Activated naive CD4-positive, alpha-beta T cell treated with anti-CD3 and anti-CD28 coated beads, Interleukin-2, amount 50 U/mL, for 24 hours (primary cell): ENCODE results near the gene KIF2C.
"Not testable (repeated sequence)": the region's sequence is repeated elsewhere in the genome, so short reads cannot be mapped to it uniquely, and the experiment has no call there.

Experiments
- H3K27ac Mint-ChIP-seq: one replicate; pipeline ENCODE4 v1.8.0; 2021; ENCODE audit warnings: mild to moderate bottlenecking, mixed read lengths
- H3K27me3 Mint-ChIP-seq: one replicate; pipeline ENCODE4 v1.8.0; 2021; ENCODE audit warnings: mixed read lengths
- H3K36me3 Mint-ChIP-seq: one replicate; pipeline ENCODE4 v1.8.0; 2021; ENCODE audit warnings: mixed read lengths
- H3K4me1 Mint-ChIP-seq: one replicate; pipeline ENCODE4 v1.8.0; 2021; ENCODE audit warnings: mixed read lengths
- H3K4me3 Mint-ChIP-seq: one replicate; pipeline ENCODE4 v1.8.0; 2021; ENCODE audit warnings: mild to moderate bottlenecking, mixed read lengths
- H3K9me3 Mint-ChIP-seq: one replicate; pipeline ENCODE4 v1.8.0; 2021; ENCODE audit warnings: mixed read lengths

The KIF2C gene

DNA sequence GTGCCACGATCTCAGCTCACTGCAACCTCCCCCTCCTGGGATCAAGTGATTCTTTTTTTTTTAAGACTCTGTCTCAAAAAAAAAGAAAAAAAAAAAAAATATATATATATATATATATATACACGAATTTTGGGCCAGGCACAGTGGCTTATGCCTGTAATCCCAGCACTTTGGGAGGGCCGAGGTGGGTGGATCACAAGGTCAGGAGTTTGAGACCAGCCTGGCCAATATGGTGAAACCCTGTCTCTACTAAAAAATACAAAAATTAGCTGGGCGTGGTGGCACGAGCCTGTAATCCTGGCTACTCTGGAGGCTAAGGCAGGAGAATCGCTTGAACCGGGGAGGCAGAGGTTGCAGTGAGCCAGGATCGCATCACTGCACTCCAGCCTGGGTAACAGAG, 58.2 kb downstream of the KIF2C start:
- Mint-ChIP-seq H3K4me1 (peaks cover 21% of the 10 kb centered on the region), H3K36me3 (peaks cover 14% of the 10 kb centered on the region)
- not testable (repeated sequence) for H3K4me3 Mint-ChIP-seq, H3K9me3 Mint-ChIP-seq, H3K27me3 Mint-ChIP-seq, H3K27ac Mint-ChIP-seq

DNA sequence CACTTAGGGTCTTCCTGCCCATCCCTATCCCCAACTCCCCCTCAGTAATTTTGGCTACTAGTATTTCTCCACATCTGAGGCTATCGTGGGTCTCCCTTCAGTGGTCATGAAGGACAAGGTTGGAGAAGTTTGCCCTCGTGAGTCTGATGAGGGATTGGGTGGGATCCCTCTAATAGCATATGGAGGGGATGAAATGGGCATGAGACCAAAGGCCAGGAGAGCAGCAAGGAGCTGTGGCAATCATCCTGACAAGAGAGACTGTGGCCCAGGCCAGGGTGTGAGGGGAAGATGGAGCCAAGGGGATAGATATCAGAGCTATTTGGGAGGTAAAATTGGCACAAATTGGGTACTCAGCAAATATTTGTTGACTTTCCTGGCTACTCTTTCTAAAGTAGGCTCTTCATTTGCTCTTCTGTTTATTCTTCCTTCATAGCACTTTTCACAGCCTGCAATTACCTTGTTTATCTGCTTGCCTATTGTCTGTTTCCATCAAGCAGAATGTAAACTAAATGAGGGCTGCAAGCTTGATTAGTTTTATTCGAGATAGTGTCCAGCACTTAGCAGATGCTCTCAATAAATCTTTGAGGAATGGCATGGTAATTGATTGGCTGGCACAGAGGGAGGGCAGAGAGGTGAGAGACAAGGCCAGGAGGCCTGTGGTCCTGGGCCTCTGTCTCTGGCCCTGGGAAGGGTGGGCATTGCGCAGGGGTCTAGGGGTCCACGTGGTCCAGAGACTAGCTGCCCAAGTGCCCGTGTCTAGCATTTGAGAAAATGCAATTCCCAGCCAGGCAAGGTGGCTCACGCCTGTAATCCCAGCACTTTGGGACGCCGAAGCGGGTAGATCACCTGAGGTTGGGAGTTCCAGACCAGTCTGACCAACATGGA, 59.1 kb downstream of the KIF2C start:
- Mint-ChIP-seq H3K9me3 (no peaks in the 10 kb centered on the region), H3K4me3 (peak overlapping the region; percentile 98), H3K27me3 (no peaks in the 10 kb centered on the region), H3K27ac (no peak overlapping the region), H3K36me3 (peaks cover 19% of the 10 kb centered on the region), H3K4me1 (peaks cover 28% of the 10 kb centered on the region)

DNA sequence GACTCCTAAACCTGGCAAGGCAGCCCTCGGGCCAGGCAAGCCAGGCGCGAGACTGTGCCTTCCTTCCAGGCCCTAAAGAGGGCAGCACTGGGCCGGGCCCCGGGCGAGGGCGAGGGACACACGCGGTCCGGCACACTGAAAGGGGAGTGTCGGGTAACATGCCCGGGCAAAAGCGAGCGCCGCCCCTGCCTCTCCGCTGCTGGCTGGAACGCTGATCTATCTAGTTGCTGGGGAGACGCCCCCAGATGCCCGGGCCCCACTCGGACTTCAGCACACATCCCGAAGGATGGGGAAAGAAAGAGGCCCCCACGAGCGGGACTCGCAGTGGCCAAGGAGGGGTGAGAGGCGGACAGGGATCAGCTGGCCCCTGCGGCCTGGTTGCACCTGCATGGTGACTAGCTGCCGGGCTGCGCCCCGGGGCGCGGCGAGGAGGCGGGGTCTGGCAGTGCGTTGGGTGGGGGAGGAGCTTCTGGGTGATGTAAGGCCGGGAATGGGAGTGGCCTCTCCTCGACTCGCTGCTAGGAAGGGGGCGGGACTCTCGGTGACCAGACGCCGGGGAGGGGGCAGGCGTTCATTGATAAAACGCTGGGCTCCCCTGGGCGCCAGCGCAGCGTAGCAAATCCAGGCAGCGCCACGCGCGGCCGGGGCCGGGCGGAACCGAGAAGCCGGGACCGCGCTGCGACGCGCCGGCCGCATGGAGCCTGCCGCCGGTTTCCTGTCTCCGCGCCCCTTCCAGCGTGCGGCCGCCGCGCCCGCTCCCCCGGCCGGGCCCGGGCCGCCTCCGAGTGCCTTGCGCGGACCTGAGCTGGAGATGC, 60.3 kb downstream of the KIF2C start, which contains the start of gene PLK3:
Gene PLK3, plus strand, starts transcription at position 608 of the 815 bp plus-strand sequence. Its CDS starts 87 bp downstream, at position 695.
- no peaks in the 10 kb centered on the region for H3K9me3 Mint-ChIP-seq
- H3K27me3 Mint-ChIP-seq: no peaks in the 10 kb centered on the region
- H3K27ac Mint-ChIP-seq: peak within 1 kb of the TSS; percentile 99
- H3K4me1 Mint-ChIP-seq: peaks cover 34% of the 10 kb centered on the region
- H3K36me3 Mint-ChIP-seq: peaks cover 19% of the 10 kb centered on the region
- peak within 1 kb of the TSS; percentile 98 for H3K4me3 Mint-ChIP-seq

DNA sequence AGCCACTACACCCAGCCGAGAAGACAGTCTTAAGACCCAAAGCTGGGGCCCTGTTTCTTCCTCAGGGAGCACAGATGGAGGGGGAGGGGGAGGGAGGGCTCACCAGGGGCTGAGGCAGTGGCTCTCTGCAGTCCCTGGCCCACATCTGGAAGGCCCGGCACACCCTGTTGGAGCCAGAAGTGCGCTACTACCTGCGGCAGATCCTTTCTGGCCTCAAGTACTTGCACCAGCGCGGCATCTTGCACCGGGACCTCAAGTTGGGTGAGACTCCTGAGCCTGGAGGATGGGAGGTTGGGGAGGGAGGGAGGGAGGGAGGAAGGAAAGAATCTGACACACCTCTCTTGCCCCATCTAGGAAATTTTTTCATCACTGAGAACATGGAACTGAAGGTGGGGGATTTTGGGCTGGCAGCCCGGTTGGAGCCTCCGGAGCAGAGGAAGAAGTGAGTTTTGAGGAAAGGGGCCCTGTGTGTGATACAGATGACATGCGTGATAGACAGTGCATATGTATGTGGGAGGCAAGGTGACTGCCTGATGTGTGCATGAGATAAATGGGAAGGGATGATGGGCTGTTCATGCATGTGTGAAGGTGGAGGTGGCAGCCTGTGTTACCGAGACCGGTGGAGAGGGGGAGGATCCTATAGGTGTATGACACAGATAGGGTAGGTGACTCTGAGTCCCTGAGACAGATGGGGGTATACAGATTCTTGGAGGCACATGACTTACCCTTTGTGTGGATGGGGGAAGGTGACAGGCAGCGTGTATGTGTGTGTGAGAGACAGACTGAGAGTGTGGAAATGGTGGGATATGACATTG, 62.1 kb downstream of the KIF2C start:
- Mint-ChIP-seq H3K4me3 (peak overlapping the region; percentile 98), H3K27me3 (no peaks in the 10 kb centered on the region), H3K9me3 (no peaks in the 10 kb centered on the region), H3K27ac (peak overlapping the region; percentile 94), H3K4me1 (peaks cover 38% of the 10 kb centered on the region), H3K36me3 (peaks cover 21% of the 10 kb centered on the region)

DNA sequence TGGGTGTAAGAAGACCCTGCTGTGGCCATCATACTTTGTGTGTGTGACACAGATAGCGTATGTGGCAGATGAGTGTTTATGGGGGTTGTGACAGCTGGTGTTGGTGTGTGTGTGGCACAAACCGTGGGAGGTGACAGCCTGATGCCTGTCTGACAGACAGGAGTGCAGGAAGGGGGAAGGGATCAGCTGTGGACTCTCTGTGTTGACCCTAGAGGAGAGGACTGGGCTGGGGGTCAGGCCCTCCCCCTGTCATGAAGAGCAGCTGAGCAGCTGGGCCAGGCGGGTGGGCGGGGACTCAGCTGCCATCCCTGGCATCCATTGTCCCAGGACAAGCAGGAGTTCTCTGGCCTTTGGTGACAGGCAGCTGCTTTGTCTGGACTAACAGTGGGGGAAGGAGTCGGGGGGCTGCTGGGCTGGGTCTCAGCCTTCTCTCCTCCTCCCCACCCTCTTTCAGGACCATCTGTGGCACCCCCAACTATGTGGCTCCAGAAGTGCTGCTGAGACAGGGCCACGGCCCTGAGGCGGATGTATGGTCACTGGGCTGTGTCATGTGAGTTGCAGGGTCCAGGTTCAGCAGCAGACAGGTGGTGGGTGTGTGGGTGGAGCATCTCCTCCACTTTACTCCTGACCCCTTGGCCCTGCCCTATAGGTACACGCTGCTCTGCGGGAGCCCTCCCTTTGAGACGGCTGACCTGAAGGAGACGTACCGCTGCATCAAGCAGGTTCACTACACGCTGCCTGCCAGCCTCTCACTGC, 62.8 kb downstream of the KIF2C start:
- Mint-ChIP-seq H3K4me3 (peak overlapping the region; percentile 98), H3K27me3 (no peaks in the 10 kb centered on the region), H3K27ac (peak overlapping the region; percentile 94), H3K4me1 (peaks cover 46% of the 10 kb centered on the region), H3K36me3 (peaks cover 28% of the 10 kb centered on the region), H3K9me3 (no peaks in the 10 kb centered on the region)

DNA sequence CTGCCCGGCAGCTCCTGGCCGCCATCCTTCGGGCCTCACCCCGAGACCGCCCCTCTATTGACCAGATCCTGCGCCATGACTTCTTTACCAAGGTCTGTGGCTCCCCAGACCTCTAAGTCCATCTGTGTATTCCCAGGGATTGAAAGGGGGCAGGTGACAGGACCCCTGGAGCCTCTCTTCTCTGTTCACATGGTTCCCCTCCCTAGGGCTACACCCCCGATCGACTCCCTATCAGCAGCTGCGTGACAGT, 63.4 kb downstream of the KIF2C start:
- Mint-ChIP-seq H3K4me3 (peak overlapping the region; percentile 98), H3K9me3 (no peaks in the 10 kb centered on the region), H3K27ac (peak overlapping the region; percentile 90), H3K27me3 (no peaks in the 10 kb centered on the region), H3K4me1 (peaks cover 51% of the 10 kb centered on the region), H3K36me3 (peaks cover 28% of the 10 kb centered on the region)

DNA sequence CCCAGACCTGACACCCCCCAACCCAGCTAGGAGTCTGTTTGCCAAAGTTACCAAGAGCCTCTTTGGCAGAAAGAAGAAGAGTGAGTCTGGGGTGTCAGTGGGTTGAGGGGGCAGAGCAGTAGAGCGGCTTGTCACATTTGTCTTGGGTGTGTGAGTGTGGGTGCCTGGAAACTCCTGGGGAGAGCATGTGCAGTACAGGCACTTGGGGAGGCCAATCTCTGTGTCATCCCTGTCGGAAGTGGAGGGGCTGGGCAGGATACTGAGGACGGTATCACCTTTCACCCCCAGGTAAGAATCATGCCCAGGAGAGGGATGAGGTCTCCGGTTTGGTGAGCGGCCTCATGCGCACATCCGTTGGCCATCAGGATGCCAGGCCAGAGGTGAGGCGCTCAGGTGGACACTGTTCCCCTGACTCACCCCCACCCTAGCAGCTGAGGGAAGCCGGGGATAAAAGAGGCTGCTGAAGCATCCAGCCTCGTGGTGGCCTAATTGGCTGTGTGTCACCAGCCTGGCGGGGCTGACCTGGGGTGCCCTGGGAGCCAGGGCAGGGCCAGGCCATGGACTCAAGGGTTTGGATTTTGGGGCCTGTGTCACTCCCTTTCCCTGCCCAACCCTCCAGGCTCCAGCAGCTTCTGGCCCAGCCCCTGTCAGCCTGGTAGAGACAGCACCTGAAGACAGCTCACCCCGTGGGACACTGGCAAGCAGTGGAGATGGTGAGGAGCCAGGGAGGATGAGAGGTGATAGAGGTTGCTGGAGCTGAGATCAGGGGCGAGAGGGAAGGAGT, 63.9 kb downstream of the KIF2C start:
- Mint-ChIP-seq H3K27me3 (no peaks in the 10 kb centered on the region), H3K4me3 (peak overlapping the region; percentile 98), H3K4me1 (peaks cover 55% of the 10 kb centered on the region), H3K36me3 (peaks cover 29% of the 10 kb centered on the region), H3K9me3 (no peaks in the 10 kb centered on the region), H3K27ac (peak overlapping the region; percentile 90)

DNA sequence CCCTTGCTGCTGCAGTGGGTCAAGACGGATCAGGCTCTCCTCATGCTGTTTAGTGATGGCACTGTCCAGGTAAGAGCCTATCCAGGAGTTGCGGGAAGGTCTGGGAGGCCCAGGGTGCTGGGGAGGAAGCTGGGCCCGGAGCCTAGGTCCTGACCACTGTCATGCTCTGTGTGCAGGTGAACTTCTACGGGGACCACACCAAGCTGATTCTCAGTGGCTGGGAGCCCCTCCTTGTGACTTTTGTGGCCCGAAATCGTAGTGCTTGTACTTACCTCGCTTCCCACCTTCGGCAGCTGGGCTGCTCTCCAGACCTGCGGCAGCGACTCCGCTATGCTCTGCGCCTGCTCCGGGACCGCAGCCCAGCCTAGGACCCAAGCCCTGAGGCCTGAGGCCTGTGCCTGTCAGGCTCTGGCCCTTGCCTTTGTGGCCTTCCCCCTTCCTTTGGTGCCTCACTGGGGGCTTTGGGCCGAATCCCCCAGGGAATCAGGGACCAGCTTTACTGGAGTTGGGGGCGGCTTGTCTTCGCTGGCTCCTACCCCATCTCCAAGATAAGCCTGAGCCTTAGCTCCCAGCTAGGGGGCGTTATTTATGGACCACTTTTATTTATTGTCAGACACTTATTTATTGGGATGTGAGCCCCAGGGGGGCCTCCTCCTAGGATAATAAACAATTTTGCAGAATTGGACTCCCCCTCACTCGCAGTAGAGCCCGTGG, 65.8 kb downstream of the KIF2C start:
- no peaks in the 10 kb centered on the region for H3K9me3 Mint-ChIP-seq
- H3K36me3 Mint-ChIP-seq: peaks cover 30% of the 10 kb centered on the region
- no peaks in the 10 kb centered on the region for H3K27me3 Mint-ChIP-seq
- H3K4me1 Mint-ChIP-seq: peaks cover 63% of the 10 kb centered on the region
- peak overlapping the region; percentile 98 for H3K4me3 Mint-ChIP-seq
- H3K27ac Mint-ChIP-seq: peak overlapping the region; percentile 77

DNA sequence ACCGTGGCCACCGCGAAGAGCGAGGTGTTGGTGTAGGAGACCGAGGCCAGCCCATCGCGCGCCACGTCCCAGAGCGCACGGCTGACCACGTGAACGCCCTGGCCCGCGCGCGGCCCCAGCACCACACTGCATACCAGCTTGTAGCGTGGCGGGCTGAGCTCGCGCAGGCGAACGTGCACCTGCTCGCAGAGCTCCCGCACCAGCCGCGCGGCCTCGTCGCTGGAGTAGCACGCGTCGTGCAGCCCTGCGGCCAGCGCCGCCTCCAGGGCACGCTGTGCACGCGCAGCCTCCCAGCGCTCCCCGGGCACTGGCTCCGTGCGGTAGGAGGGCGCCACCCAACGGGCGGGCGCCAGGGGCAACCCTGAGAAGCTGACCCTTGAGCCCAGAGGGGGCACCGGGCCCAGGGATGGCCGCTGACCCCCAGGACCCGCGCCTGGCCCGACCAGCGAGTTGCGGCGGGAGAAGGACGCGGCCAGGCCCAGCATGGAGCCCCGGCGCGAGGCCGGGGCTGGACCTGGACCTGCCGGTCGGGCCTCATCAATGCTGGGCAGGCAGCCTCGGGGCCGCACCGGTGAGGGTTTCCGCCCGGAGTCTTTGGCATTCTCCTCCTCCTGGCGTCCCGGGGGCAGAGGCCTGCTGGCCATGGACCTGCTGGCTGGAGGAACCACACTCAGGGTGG, 66.5 kb downstream of the KIF2C start:
- H3K9me3 Mint-ChIP-seq: no peaks in the 10 kb centered on the region
- H3K36me3 Mint-ChIP-seq: peaks cover 28% of the 10 kb centered on the region
- no peak overlapping the region for H3K27ac Mint-ChIP-seq
- H3K27me3 Mint-ChIP-seq: no peaks in the 10 kb centered on the region
- peak overlapping the region; percentile 98 for H3K4me3 Mint-ChIP-seq
- peaks cover 70% of the 10 kb centered on the region for H3K4me1 Mint-ChIP-seq

DNA sequence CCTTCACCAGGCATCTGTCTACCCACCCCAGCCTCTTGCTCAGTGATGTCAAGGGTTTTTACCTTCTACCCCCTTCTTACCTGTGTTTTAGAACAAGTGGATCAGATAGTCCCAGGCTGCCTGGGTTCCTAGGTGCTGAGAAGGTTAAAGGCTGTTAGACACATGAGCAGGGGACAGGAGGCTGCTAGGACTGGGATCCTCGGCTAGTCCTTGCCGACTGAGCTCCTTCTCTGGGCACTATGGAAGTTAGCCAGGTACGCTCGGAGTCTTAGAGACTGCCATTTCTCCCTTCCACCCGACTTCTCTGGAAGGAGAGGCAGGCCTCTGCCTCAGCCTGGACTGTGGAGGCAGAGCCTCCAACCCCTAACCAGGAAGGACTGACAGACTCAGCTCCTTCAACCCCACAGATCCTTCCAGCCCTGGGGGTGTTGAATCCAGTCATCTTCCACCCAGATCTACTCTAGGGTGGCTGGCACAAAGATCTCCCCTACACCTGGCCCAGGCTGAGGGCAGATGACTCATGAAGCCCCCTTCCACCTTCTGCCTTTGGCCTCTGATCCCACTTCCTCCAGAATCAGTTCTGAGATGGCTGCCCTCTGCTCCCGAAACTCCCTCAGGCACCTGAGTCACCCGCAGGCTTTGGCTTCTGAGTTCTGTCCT, 67.2 kb downstream of the KIF2C start, which contains the start of gene DYNLT4:
Gene DYNLT4, minus strand, starts transcription at position 648 of the 660 bp plus-strand sequence. CDS start 683 bp downstream, outside the sequence.
- no peaks in the 10 kb centered on the region for H3K9me3 Mint-ChIP-seq
- H3K4me1 Mint-ChIP-seq: peaks cover 76% of the 10 kb centered on the region
- no peaks in the 10 kb centered on the region for H3K27me3 Mint-ChIP-seq
- H3K36me3 Mint-ChIP-seq: peaks cover 30% of the 10 kb centered on the region
- H3K27ac Mint-ChIP-seq: peak within 1 kb of the TSS; percentile 95
- H3K4me3 Mint-ChIP-seq: peak within 1 kb of the TSS; percentile 81

DNA sequence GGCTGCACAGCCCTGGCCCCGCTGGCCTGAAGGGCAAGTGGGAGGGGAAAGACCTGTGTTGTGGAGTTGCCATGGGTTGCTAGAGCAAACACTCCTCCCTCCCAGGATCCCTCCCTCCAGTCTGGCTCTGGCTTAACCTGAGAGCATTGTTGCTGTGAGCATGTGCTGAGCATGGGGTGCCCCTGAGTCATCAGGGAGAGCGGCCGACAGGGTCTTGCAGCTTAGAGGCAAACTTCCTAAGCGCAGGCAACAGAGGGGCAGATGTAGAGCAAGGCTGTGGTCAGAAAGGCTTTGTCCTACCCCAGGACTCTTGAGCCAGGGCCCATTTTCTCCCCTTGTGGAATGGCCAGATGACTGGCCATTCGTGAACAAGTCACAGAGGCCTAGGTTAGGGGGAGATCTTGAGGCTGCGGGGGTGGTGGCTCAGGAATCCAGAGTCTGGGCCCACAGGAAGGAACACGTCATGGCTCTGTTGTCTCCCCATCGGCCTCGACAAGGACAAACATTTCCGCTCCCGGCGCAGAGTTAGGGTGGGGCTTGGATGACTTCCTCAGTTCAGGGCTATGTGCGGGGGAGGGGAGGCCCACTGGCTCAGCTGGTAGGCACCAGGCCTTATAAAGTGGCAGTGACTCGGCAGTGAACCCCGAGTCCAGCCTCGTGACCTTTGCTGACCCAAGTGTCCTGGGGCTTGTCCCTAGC, 67.9 kb downstream of the KIF2C start:
- Mint-ChIP-seq H3K4me3 (peak overlapping the region; percentile 81), H3K4me1 (peaks cover 77% of the 10 kb centered on the region), H3K36me3 (peaks cover 26% of the 10 kb centered on the region), H3K27me3 (no peaks in the 10 kb centered on the region), H3K9me3 (no peaks in the 10 kb centered on the region), H3K27ac (peak overlapping the region; percentile 95)

DNA sequence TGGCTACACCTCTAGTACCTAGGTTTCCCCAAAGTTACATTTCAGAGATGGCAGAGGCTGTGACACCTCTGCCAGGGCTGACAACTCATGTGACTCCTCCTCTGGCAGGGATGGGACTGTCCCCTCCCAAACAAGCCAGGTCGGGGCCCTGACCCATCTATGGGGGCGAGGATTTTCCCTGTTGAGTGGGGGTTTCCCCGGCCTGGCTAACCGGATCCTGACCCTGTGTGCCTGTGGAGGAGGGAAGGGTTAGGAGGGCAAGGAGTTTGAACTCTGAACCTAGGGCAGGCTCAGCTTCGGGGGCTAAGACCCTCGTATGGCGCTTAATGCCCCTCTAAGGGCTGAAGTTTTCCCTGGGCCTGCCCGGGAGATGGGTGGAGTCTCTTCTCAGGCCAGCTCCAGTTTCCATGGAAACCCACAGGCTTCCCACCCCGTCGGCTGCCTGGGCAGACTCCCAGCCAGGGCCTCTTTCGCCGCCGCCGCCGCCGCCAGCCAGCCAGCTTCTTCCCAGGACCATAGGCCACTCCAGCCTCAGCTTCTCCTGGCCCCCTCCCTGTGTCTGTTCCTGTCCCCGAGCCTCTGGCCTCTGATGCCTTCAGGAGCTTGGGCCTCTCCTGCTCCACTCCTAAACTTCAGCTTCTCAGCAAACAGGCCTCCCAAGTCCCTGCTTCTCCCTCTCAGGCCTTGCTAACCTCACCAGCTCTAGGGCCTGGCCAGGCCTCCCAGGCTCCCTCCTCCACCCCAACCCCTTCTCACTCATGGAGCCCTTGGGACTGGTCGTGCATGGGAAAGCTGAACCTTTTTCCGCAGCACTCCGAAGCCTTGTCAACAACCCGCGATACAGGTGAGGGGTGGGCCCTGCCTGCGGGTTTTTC, 68.7 kb downstream of the KIF2C start, which contains the start of gene BTBD19:
Gene BTBD19, plus strand, starts transcription at position 461 of the 875 bp plus-strand sequence. Its CDS starts 298 bp downstream, at position 759.
- no peaks in the 10 kb centered on the region for H3K27me3 Mint-ChIP-seq
- H3K36me3 Mint-ChIP-seq: peaks cover 19% of the 10 kb centered on the region
- peak within 1 kb of the TSS; percentile 81 for H3K4me3 Mint-ChIP-seq
- peaks cover 70% of the 10 kb centered on the region for H3K4me1 Mint-ChIP-seq
- H3K27ac Mint-ChIP-seq: peak within 1 kb of the TSS; percentile 95
- no peaks in the 10 kb centered on the region for H3K9me3 Mint-ChIP-seq
